SU-DHL-6 (cell line): ENCODE measurements around the gene PITPNC1.

ENCODE experiments used
- H2AFZ ChIP-seq: fragments of 200-600 bp; sonication (generic); 2 replicates; pipeline ENCODE4 v1.6.1; 2014; ENCODE audit warnings: low read depth, mild to moderate bottlenecking, moderate library complexity, mixed read lengths, antibody characterized with exemption, low read length; ENCODE audit not compliant: severe bottlenecking
- H3F3A ChIP-seq: fragments of 200-600 bp; shearing (Covaris generic); 2 replicates; pipeline ENCODE4 v1.6.0; 2016; ENCODE audit warnings: antibody characterized with exemption, mild to moderate bottlenecking; ENCODE audit not compliant: insufficient read depth
- H3K27ac ChIP-seq: fragments of 200-600 bp; sonication (generic); 2 replicates; pipeline ENCODE4 v1.5.1; 2016; ENCODE audit warnings: low read depth, mild to moderate bottlenecking, low read length, moderate library complexity, mixed read lengths
- H3K27me3 ChIP-seq: fragments of 200-600 bp; sonication (generic), shearing (Covaris generic); 2 replicates; pipeline ENCODE4 v1.6.0; 2014; ENCODE audit warnings: mild to moderate bottlenecking, low read length
- H3K36me3 ChIP-seq: fragments of 200-600 bp; sonication (generic); 2 replicates; pipeline ENCODE4 v1.6.1; 2014; ENCODE audit warnings: mild to moderate bottlenecking, low read length, mixed read lengths
- H3K4me2 ChIP-seq: fragments of 300-600, 200-600 bp; shearing (Covaris generic), sonication (generic); 2 replicates; pipeline ENCODE4 v1.6.0; 2014; ENCODE audit warnings: low read length, low read depth, mild to moderate bottlenecking; ENCODE audit not compliant: poor library complexity, severe bottlenecking
- H3K4me3 ChIP-seq: fragments of 200-600 bp; sonication (generic); 2 replicates; pipeline ENCODE4 v1.5.1; 2014; ENCODE audit warnings: antibody characterized with exemption, low read length, mild to moderate bottlenecking, mixed read lengths; ENCODE audit not compliant: insufficient read depth, poor library complexity, severe bottlenecking
- H3K79me2 ChIP-seq: fragments of 200-600 bp; sonication (generic); 2 replicates; pipeline ENCODE4 v1.6.1; 2014; ENCODE audit warnings: mild to moderate bottlenecking, low read length, moderate library complexity; ENCODE audit not compliant: insufficient read depth
- H3K9ac ChIP-seq: fragments of 200-600 bp; sonication (generic); 2 replicates; pipeline ENCODE4 v1.7.0; 2014; ENCODE audit warnings: mild to moderate bottlenecking, low read length
- H3K9me2 ChIP-seq: fragments of 200-600 bp; sonication (generic); replicated peaks from 2 replicates; pipeline ENCODE4 v1.6.1; 2014; ENCODE audit warnings: low read length; ENCODE audit not compliant: insufficient read depth
- H3K9me3 ChIP-seq: fragments of 200-600 bp; sonication (generic); 2 replicates; pipeline ENCODE4 v1.6.1; 2014; ENCODE audit warnings: low read length, mixed read lengths; ENCODE audit not compliant: insufficient read depth
- H4K20me1 ChIP-seq: fragments of 200-600 bp; sonication (generic); 2 replicates; pipeline ENCODE4 v1.6.1; 2014; ENCODE audit warnings: low read depth, mild to moderate bottlenecking, antibody characterized with exemption, low read length, moderate library complexity, mixed read lengths
- EZH2phosphoT487 ChIP-seq: fragments of 200-600 bp; sonication (generic), shearing (Covaris generic); conservative IDR thresholded peaks from 2 replicates; pipeline ENCODE4 v1.6.1; 2018; ENCODE audit warnings: mild to moderate bottlenecking, antibody characterized with exemption, low read length, moderate library complexity, mixed read lengths
- TF ChIP-seq, protein P1 (sequence below): fragments of 200-600 bp; sonication (generic); IDR thresholded peaks from one replicate; pipeline ENCODE4 v1.5.1; 2017; ENCODE audit warnings: antibody characterized with exemption, mild to moderate bottlenecking, low read length, moderate library complexity; ENCODE audit not compliant: insufficient read depth, poor library complexity, severe bottlenecking

Gene PITPNC1

DNA sequence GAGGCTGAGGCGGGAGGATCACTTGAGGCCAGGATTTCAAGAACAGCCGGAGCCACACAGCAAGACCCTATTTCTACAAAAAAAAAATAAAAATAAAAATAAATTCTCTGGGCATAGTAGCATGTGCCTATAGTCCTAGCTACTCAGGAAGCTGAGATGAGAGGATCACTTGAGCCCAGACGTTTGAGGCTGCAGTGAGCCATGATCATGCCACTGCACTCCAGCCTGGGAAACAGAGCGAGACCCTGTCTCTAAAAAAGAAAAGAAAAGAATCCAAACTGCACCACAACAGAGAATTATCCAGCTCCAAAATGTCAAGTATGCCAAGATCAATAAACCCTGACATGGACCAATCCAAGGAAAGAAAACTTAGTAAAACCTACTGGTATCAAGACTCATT, 261.8 kb downstream of the PITPNC1 start:
- TF ChIP-seq, protein P1, sequence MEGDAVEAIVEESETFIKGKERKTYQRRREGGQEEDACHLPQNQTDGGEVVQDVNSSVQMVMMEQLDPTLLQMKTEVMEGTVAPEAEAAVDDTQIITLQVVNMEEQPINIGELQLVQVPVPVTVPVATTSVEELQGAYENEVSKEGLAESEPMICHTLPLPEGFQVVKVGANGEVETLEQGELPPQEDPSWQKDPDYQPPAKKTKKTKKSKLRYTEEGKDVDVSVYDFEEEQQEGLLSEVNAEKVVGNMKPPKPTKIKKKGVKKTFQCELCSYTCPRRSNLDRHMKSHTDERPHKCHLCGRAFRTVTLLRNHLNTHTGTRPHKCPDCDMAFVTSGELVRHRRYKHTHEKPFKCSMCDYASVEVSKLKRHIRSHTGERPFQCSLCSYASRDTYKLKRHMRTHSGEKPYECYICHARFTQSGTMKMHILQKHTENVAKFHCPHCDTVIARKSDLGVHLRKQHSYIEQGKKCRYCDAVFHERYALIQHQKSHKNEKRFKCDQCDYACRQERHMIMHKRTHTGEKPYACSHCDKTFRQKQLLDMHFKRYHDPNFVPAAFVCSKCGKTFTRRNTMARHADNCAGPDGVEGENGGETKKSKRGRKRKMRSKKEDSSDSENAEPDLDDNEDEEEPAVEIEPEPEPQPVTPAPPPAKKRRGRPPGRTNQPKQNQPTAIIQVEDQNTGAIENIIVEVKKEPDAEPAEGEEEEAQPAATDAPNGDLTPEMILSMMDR: no peak
- TF ChIP-seq EZH2phosphoT487: no peak
- no peaks in the 10 kb centered on the region for H3K36me3 ChIP-seq
- no peaks in the 10 kb centered on the region for H3F3A ChIP-seq
- H3K79me2 ChIP-seq: no peaks in the 10 kb centered on the region
- H3K9me2 ChIP-seq: no peaks in the 10 kb centered on the region
- no peak overlapping the region for H3K4me2 ChIP-seq
- no peaks in the 10 kb centered on the region for H4K20me1 ChIP-seq
- no peak overlapping the region for H3K9ac ChIP-seq
- no peaks in the 10 kb centered on the region for H3K27me3 ChIP-seq
- no peak overlapping the region for H3K27ac ChIP-seq
- no peak overlapping the region for H2AFZ ChIP-seq
- no peaks in the 10 kb centered on the region for H3K9me3 ChIP-seq
- H3K4me3 ChIP-seq: no peak overlapping the region

DNA sequence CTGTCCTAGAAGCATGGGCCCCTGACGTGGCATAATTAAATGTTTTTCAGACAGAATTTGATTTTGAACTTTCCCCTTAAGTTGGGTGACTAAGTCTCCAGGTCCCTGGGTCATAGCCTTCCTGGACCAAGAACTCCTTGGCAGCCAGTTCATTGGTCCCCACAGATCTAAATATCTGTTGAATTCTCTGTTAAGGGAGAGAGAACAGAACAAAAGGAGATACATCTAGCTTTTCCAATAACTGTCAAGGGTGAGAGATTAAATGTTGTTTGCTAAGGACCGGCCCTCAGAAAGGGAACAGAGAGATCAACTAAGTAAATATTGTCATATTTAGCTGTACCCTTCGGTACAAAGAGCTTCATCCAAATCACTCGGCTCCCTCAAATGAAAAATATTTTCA, 262.5 kb downstream of the PITPNC1 start:
- Histone ChIP-seq H3F3A (no peaks in the 10 kb centered on the region), H4K20me1 (no peaks in the 10 kb centered on the region), H3K4me3 (no peak overlapping the region), H2AFZ (no peak overlapping the region), H3K4me2 (no peak overlapping the region), H3K9me2 (no peaks in the 10 kb centered on the region), H3K9ac (no peak overlapping the region), H3K27me3 (no peaks in the 10 kb centered on the region), H3K79me2 (no peaks in the 10 kb centered on the region), H3K27ac (no peak overlapping the region), H3K36me3 (no peaks in the 10 kb centered on the region), H3K9me3 (no peaks in the 10 kb centered on the region)
- no peak for TF ChIP-seq EZH2phosphoT487
- TF ChIP-seq, protein P1: no peak

DNA sequence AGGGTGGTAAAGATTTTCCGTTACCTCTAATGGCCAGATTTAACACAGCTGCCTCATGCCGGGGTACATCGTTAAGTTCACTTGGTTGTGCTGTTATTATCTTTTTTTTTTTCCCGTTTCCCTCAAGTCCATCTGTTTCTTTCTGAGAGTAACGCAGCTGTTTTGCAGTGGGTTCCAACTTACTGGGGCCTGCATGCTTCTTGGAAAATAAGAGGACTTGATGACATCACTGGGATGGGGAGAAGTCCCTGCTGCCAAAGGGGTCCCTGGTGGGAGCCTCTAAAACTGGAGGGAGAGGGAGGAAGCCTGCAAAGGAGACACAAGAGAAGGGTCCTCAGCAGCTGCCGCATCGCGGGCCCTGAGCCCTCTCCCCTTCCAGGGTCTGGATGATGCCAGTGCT, 262.9 kb downstream of the PITPNC1 start:
- Histone ChIP-seq H3K9me2 (no peaks in the 10 kb centered on the region), H3K36me3 (no peaks in the 10 kb centered on the region), H3K79me2 (no peaks in the 10 kb centered on the region), H2AFZ (no peak overlapping the region), H3K9ac (no peak overlapping the region), H3F3A (no peaks in the 10 kb centered on the region), H3K4me3 (no peak overlapping the region), H4K20me1 (no peaks in the 10 kb centered on the region), H3K4me2 (no peak overlapping the region), H3K27ac (no peak overlapping the region), H3K9me3 (no peaks in the 10 kb centered on the region), H3K27me3 (no peaks in the 10 kb centered on the region)
- TF ChIP-seq, protein P1: no peak
- no peak for TF ChIP-seq EZH2phosphoT487
